H1 (cell line): ENCODE data around the gene ALDH3A1. TPM values are rescaled to one million over a fixed set of nuclear protein-coding genes. Genes with fewer than 3 reads are reported as not detected.

Source experiments
- CTCF ChIA-PET: fragments of 300-600 bp; sonication (Branson Sonifier 250); formaldehyde crosslinking; loops from one replicate; lab custom pipeline; 2021; ENCODE audit not compliant: partially characterized antibody; lab: Charles Lee
- POLR2A ChIA-PET: fragments of 300-600 bp; sonication (Branson Sonifier 250); formaldehyde crosslinking; loops from one replicate; lab custom pipeline; 2021; ENCODE audit warnings: inconsistent platforms; ENCODE audit not compliant: partially characterized antibody; lab: Charles Lee
- DNase-seq, 2 experiments: peaks; one replicate each; pipeline versions ENCODE4 v3.0.0 to v3.0.0-alpha.2; 2010 to 2022; ENCODE audit warnings: low spot score in 2 of 2, low read depth in 1 of 2, mixed read lengths in 1 of 2
- FAIRE-seq: peaks from 2 replicates; lab custom pipeline; 2011; peaks lifted over from hg19 to GRCh38; lab: Jason Lieb, UNC
- H2AFZ ChIP-seq: 2 replicates; pipeline ENCODE4 v1.8.1; 2012; ENCODE audit warnings: low read length, inconsistent platforms
- H2AK5ac ChIP-seq: 2 replicates; pipeline ENCODE4 v1.6.1; 2013; ENCODE audit warnings: low read depth, low read length
- H2BK120ac ChIP-seq: replicated peaks from 2 replicates; pipeline ENCODE3; 2013; ENCODE audit warnings: low read depth, low read length, inconsistent platforms
- H2BK12ac ChIP-seq: 2 replicates; pipeline ENCODE4 v1.6.1; 2013; ENCODE audit warnings: low read depth, low read length
- H2BK15ac ChIP-seq: 2 replicates; pipeline ENCODE4 v1.6.1; 2013; ENCODE audit warnings: low read length
- H2BK20ac ChIP-seq: 2 replicates; pipeline ENCODE4 v1.6.1; 2013; ENCODE audit warnings: low read length
- H2BK5ac ChIP-seq: 2 replicates; pipeline ENCODE4 v1.6.1; 2013; ENCODE audit warnings: low read depth, low read length
- H3K14ac ChIP-seq: 2 replicates; pipeline ENCODE4 v1.6.1; 2013; ENCODE audit warnings: inconsistent platforms; ENCODE audit not compliant: insufficient read length
- H3K18ac ChIP-seq: 2 replicates; pipeline ENCODE4 v1.6.1; 2013; ENCODE audit warnings: low read length; ENCODE audit errors: extremely low read depth
- H3K23ac ChIP-seq: 2 replicates; pipeline ENCODE4 v1.6.1; 2013; ENCODE audit warnings: inconsistent platforms; ENCODE audit not compliant: insufficient read length
- H3K23me2 ChIP-seq: 2 replicates; pipeline ENCODE4 v1.6.1; 2013; ENCODE audit warnings: low read depth, low read length
- H3K27ac ChIP-seq: 2 replicates; pipeline ENCODE4 v1.6.1; 2011; ENCODE audit warnings: low read depth, low read length, inconsistent platforms
- H3K27me3 ChIP-seq, 4 experiments: replicated peaks in 1 of 4; 1 replicate in 1 of 4; 2 replicates in 3 of 4; pipeline versions ENCODE4 v1.6.1 to v1.8.1; 2011 to 2013; ENCODE audit warnings: low read length in 3 of 4, mild to moderate bottlenecking in 3 of 4, inconsistent platforms in 2 of 4, mixed read lengths in 2 of 4, moderate library complexity in 1 of 4; ENCODE audit not compliant: control insufficient read depth in 3 of 4, insufficient read depth in 3 of 4; ENCODE audit errors: extremely low read depth in 1 of 4
- H3K36me3 ChIP-seq, 4 experiments: 2 replicates each; pipeline versions ENCODE4 v1.6.1 to v1.8.1; 2011 to 2013; ENCODE audit warnings: mild to moderate bottlenecking in 4 of 4, low read length in 3 of 4, moderate library complexity in 2 of 4, control low read depth in 1 of 4, inconsistent platforms in 1 of 4; ENCODE audit not compliant: insufficient read depth in 4 of 4, control insufficient read depth in 2 of 4
- H3K4ac ChIP-seq: replicated peaks from 2 replicates; pipeline ENCODE3; 2013; ENCODE audit warnings: low read length, low read depth, mixed read lengths, inconsistent platforms; ENCODE audit not compliant: insufficient read length
- H3K4me1 ChIP-seq, 4 experiments: replicated peaks in 1 of 4; 1 replicate in 1 of 4; 2 replicates in 3 of 4; pipeline versions ENCODE4 v1.6.1 to v1.8.1; 2011 to 2013; ENCODE audit warnings: low read length in 3 of 4, inconsistent platforms in 2 of 4, mixed read lengths in 1 of 4; ENCODE audit not compliant: insufficient read depth in 4 of 4, control insufficient read depth in 3 of 4
- H3K4me2 ChIP-seq, 2 experiments: 2 replicates each; pipeline versions ENCODE4 v1.6.1 to v1.8.1; 2011 to 2013; ENCODE audit warnings: low read depth in 2 of 2, low read length in 2 of 2, control low read depth in 1 of 2, inconsistent platforms in 1 of 2, mild to moderate bottlenecking in 1 of 2; ENCODE audit not compliant: insufficient read depth in 1 of 2
- H3K4me3 ChIP-seq, 4 experiments: fragments of 200-600, 300-600 bp in 1 of 4; sonication (generic), shearing (Covaris generic), sonication (Bioruptor Twin) in 1 of 4; 2 replicates each; pipeline versions ENCODE4 v1.5.1 to v1.8.1; 2011 to 2016; ENCODE audit warnings: low read length in 4 of 4, low read depth in 3 of 4, control low read depth in 2 of 4, inconsistent platforms in 2 of 4, mild to moderate bottlenecking in 2 of 4, mixed read lengths in 1 of 4, moderate library complexity in 1 of 4; ENCODE audit not compliant: insufficient read depth in 2 of 4; ENCODE audit errors: extremely low read depth in 1 of 4
- H3K56ac ChIP-seq: replicated peaks from 2 replicates; pipeline ENCODE3; 2013; ENCODE audit warnings: low read depth, mild to moderate bottlenecking, mixed read lengths, low read length, inconsistent platforms; ENCODE audit not compliant: insufficient read length
- H3K79me1 ChIP-seq: 2 replicates; pipeline ENCODE4 v1.6.1; 2013; ENCODE audit warnings: low read depth, low read length, control low read depth
- H3K79me2 ChIP-seq, 2 experiments: 2 replicates each; pipeline versions ENCODE4 v1.6.1 to v1.8.1; 2012 to 2013; ENCODE audit warnings: low read length in 2 of 2, mild to moderate bottlenecking in 2 of 2, inconsistent platforms in 1 of 2; ENCODE audit not compliant: insufficient read depth in 2 of 2, control insufficient read depth in 1 of 2
- H3K9ac ChIP-seq, 4 experiments: replicated peaks in 1 of 4; 1 replicate in 1 of 4; 2 replicates in 3 of 4; pipeline versions ENCODE4 v1.6.1 to v1.8.1; 2011 to 2013; ENCODE audit warnings: low read depth in 3 of 4, low read length in 3 of 4, control low read depth in 2 of 4, mild to moderate bottlenecking in 2 of 4, moderate library complexity in 2 of 4, inconsistent platforms in 1 of 4; ENCODE audit errors: extremely low read depth in 1 of 4
- H3K9me3 ChIP-seq, 2 experiments: 2 replicates each; pipeline versions ENCODE4 v1.6.1 to v1.8.1; 2012 to 2013; ENCODE audit warnings: mild to moderate bottlenecking in 2 of 2, moderate library complexity in 2 of 2, control low read depth in 1 of 2, inconsistent platforms in 1 of 2, low read depth in 1 of 2, low read length in 1 of 2, mixed read lengths in 1 of 2; ENCODE audit not compliant: insufficient read depth in 2 of 2
- H4K20me1 ChIP-seq, 2 experiments: replicated peaks in 1 of 2; 2 replicates each; pipeline versions ENCODE3 to v1.8.1; 2011 to 2013; ENCODE audit warnings: inconsistent platforms in 2 of 2, low read length in 2 of 2, mild to moderate bottlenecking in 1 of 2; ENCODE audit not compliant: insufficient read depth in 2 of 2, control insufficient read depth in 1 of 2
- H4K5ac ChIP-seq: 2 replicates; pipeline ENCODE4 v1.6.1; 2013; ENCODE audit warnings: low read length, low read depth, mixed read lengths, inconsistent platforms; ENCODE audit not compliant: insufficient read length
- H4K8ac ChIP-seq: 2 replicates; pipeline ENCODE4 v1.8.0; 2013; ENCODE audit warnings: mild to moderate bottlenecking, moderate library complexity, low read length, inconsistent platforms; ENCODE audit not compliant: insufficient read depth; ENCODE audit errors: extremely low read depth
- H4K91ac ChIP-seq: replicated peaks from 2 replicates; pipeline ENCODE3; 2013; ENCODE audit warnings: low read length, mixed read lengths, inconsistent platforms; ENCODE audit not compliant: insufficient read length
- ATF3 ChIP-seq: IDR thresholded peaks from 2 replicates; pipeline ENCODE4 v1.6.1; 2011; ENCODE audit warnings: low read depth, mild to moderate bottlenecking, low read length; ENCODE audit not compliant: insufficient read depth
- CBX5 ChIP-seq: fragments of 300-800, 300-1000 bp; sonication (generic); IDR thresholded peaks from 2 replicates; pipeline ENCODE4 v1.7.1; 2016; ENCODE audit warnings: antibody characterized with exemption, low read length, low read depth
- EGR1 ChIP-seq: IDR thresholded peaks from 2 replicates; pipeline ENCODE4 v1.6.1; 2011; ENCODE audit warnings: low read depth, low read length, borderline replicate concordance
- EP300 ChIP-seq, 2 experiments: IDR thresholded peaks; 1 replicate in 1 of 2; 2 replicates in 1 of 2; pipeline ENCODE4 v1.6.1; 2011 to 2012; ENCODE audit warnings: low read depth in 2 of 2, low read length in 2 of 2, mild to moderate bottlenecking in 2 of 2, borderline replicate concordance in 1 of 2, inconsistent platforms in 1 of 2, moderate library complexity in 1 of 2
- JUND ChIP-seq: IDR thresholded peaks from 2 replicates; pipeline ENCODE4 v1.6.1; 2011; ENCODE audit warnings: mild to moderate bottlenecking, improper control_type of control experiment, low read length
- MAFK ChIP-seq: IDR thresholded peaks from 2 replicates; pipeline ENCODE4 v1.6.1; 2012; ENCODE audit warnings: low read depth, mild to moderate bottlenecking, improper control_type of control experiment, low read length
- POLR2AphosphoS5 ChIP-seq: IDR thresholded peaks from 2 replicates; pipeline ENCODE4 v1.6.1; 2011; ENCODE audit warnings: low read depth, low read length
- RFX5 ChIP-seq: IDR thresholded peaks from 2 replicates; pipeline ENCODE4 v1.6.1; 2011; ENCODE audit warnings: low read depth, low read length, improper control_type of control experiment, borderline replicate concordance
- SIRT6 ChIP-seq: IDR thresholded peaks from one replicate; pipeline ENCODE4 v1.7.1; 2012; ENCODE audit warnings: low read length, inconsistent platforms
- SP1 ChIP-seq: IDR thresholded peaks from 2 replicates; pipeline ENCODE4 v1.6.1; 2011; ENCODE audit warnings: low read depth, low read length
- WGBS, 2 experiments: shearing (Covaris generic) in 1 of 2; methylation state at CpG; one replicate each; pipeline versions ENCODE4 v1.1.6 to v1.1.7; 2013 to 2015; ENCODE audit warnings: low lambda C conversion rate in 2 of 2, mixed read lengths in 2 of 2, inconsistent platforms in 1 of 2, low coverage in 1 of 2, missing lambda C conversion rate in 1 of 2; ENCODE audit not compliant: insufficient replicate concordance in 2 of 2, insufficient coverage in 1 of 2, insufficient read length in 1 of 2; ENCODE audit errors: extremely low coverage in 1 of 2, missing lambda C conversion rate in 1 of 2; 5-methylcytosine and 5-hydroxymethylcytosine counted together
- polyA plus RNA-seq, 7 experiments: library from polyadenylated mRNA; depleted of rRNA in 3 of 7; stranded (reverse) in 5 of 7; unstranded in 2 of 7; fragments of >200 nt in 5 of 7; fragments of 200-250 nt in 2 of 7; gene quantifications; 1 replicate in 5 of 7; 2 replicates in 1 of 7; 4 replicates in 1 of 7; pipeline versions ENCODE4 v1.2.1 to v1.2.3, GENCODE V29; 2011 to 2013; ENCODE audit warnings: missing spikeins in 2 of 7, mixed read lengths in 2 of 7
- total RNA-seq: library from RNA; stranded (reverse); fragmentation: NEBNext Ultra II Directional; extraction: Animal tissue kit (Norgen Biotek cat#: 25700); gene quantifications from 2 replicates; pipeline ENCODE4 v1.2.1, GENCODE V29; 2021

ALDH3A1 gene
- total and polyA plus RNA-seq, 2 of the 8 experiments (the other 6 are each of a cell fraction or from before 2014, with no cell fraction given): 0.37 to 1.4 TPM

GRCh38 chr17:19781488-19782458 lies 33.7 kb upstream of the ALDH3A1 start:
- no peaks in the 10 kb centered on the region for H4K20me1 ChIP-seq
- no peak overlapping the region for H2BK5ac ChIP-seq
- no peak overlapping the region for H4K8ac ChIP-seq
- DNase-seq: no peak
- no peak overlapping the region for H3K4me2 ChIP-seq
- H3K4me1 ChIP-seq: no peaks in the 10 kb centered on the region
- ChIA-PET POLR2A (interaction anchor here (1.0 to 1.7 kb wide), 2 partner anchors 11 to 43 kb away, joined by 3 to 4 read pairs; no protein-coding TSS in a partner anchor), CTCF (interaction anchor here (0.8 to 1.9 kb wide), 3 partner anchors 9 to 19 kb away, joined by 4 to 6 read pairs (median 4); no protein-coding TSS in a partner anchor)
- H3K4me3 ChIP-seq: no peak overlapping the region
- no peaks in the 10 kb centered on the region for H3K36me3 ChIP-seq
- H4K5ac ChIP-seq: no peak overlapping the region
- no peak overlapping the region for H3K56ac ChIP-seq
- H3K79me2 ChIP-seq: no peaks in the 10 kb centered on the region
- H3K23ac ChIP-seq: no peak overlapping the region
- H3K14ac ChIP-seq: no peak overlapping the region
- no peak overlapping the region for H2AFZ ChIP-seq
- 87% methylated on average over 9 of the region's 9 CpGs; no CpG with 5 or more reads in 1 of the 2 experiments for whole genome bisulfite sequencing, 2 experiments
- no peaks in the 10 kb centered on the region for H3K9me3 ChIP-seq
- no peak overlapping the region for H3K18ac ChIP-seq
- H3K27me3 ChIP-seq: no peaks in the 10 kb centered on the region
- H3K79me1 ChIP-seq: no peaks in the 10 kb centered on the region
- H3K9ac ChIP-seq: no peak overlapping the region
- FAIRE-seq: no peak
- H3K23me2 ChIP-seq: no peaks in the 10 kb centered on the region
- no peak overlapping the region for H3K4ac ChIP-seq
- no peak overlapping the region for H4K91ac ChIP-seq
- H2BK15ac ChIP-seq: no peak overlapping the region
- H2AK5ac ChIP-seq: no peak overlapping the region
- H2BK12ac ChIP-seq: no peak overlapping the region
- no peak overlapping the region for H2BK20ac ChIP-seq
- no peak for TF ChIP-seq SP1
- TF ChIP-seq ATF3: no peak
- no peak for TF ChIP-seq JUND
- TF ChIP-seq MAFK: no peak
- TF ChIP-seq EP300 (IDR thresholded peaks at IDR 0.05; ENCODE audit: borderline replicate concordance in 1 of 2, low read depth in 2 of 2, low read length in 2 of 2): no peak
- TF ChIP-seq CBX5: no peak
- TF ChIP-seq RFX5: no peak
- TF ChIP-seq SIRT6: no peak
- no peak for TF ChIP-seq POLR2AphosphoS5
- TF ChIP-seq EGR1: no peak
- no peak overlapping the region for H3K27ac ChIP-seq
- H2BK120ac ChIP-seq: no peak overlapping the region
